ENCODE measurements around the gene OR5K3. TPM values are rescaled to one million over a fixed set of nuclear protein-coding genes. Genes with fewer than 3 reads are reported as not detected.
"Not testable (repeated sequence)": the region's sequence is repeated elsewhere in the genome, so short reads cannot be mapped to it uniquely, and the experiment has no call there.

OR5K3 gene
- total and polyA plus RNA-seq, 8 donors: not detected

- no peaks in the 10 kb centered on the region for H3K27me3 ChIP-seq
- WGBS, 5 donors: 55 to 81% (median 75%) methylated on average over 1 of the region's 1 CpG; no CpG with 5 or more reads in 2 of the 5 donors
- intact Hi-C loops (cut with DNase I; ENCODE audit: low total_unique reads): no loop called here
- H3K36me3 ChIP-seq: no peaks in the 10 kb centered on the region
- no peaks in the 10 kb centered on the region for H3K4me1 ChIP-seq
- H3K4me3 ChIP-seq: no peak overlapping the region
- DNase-seq: no peak
- no peaks in the 10 kb centered on the region for H3K9me3 ChIP-seq
- TF ChIP-seq POLR2AphosphoS5 (IDR thresholded peaks at IDR 0.05) (no peak), EP300 (IDR thresholded peaks at IDR 0.05) (no peak), POLR2A (IDR thresholded peaks at IDR 0.05) (no peak), CTCF (IDR thresholded peaks at IDR 0.05) (no peak)
- no peak overlapping the region for H3K27ac ChIP-seq
Measured at GRCh38 chr3:98372445-98372844, 18.0 kb upstream of the OR5K3 start.

GRCh38 chr3:98376631-98377030 is 13.8 kb upstream of the OR5K3 start:
- Histone ChIP-seq H3K27ac (no peak overlapping the region), H3K4me3 (no peak overlapping the region), H3K4me1 (no peaks in the 10 kb centered on the region), H3K36me3 (no peaks in the 10 kb centered on the region), H3K9me3 (no peaks in the 10 kb centered on the region), H3K27me3 (no peaks in the 10 kb centered on the region)
- WGBS, 5 donors: 29 to 75% (median 47%) methylated on average over 2 of the region's 2 CpGs
- no peak for TF ChIP-seq POLR2A (IDR thresholded peaks at IDR 0.05)
- TF ChIP-seq EP300 (IDR thresholded peaks at IDR 0.05): no peak
- DNase-seq: no peak
- intact Hi-C loops (cut with DNase I; ENCODE audit: low total_unique reads): no loop called here

- Histone ChIP-seq H3K27ac (no peak overlapping the region), H3K27me3 (peaks cover 0 to 3% (median 0%) of the 10 kb centered on the region in 3 donors), H3K4me3 (no peak overlapping the region), H3K4me1 (no peaks in the 10 kb centered on the region), H3K9me3 (no peaks in the 10 kb centered on the region), H3K36me3 (no peaks in the 10 kb centered on the region)
- TF ChIP-seq EP300 (IDR thresholded peaks at IDR 0.05): no peak
- no peak for TF ChIP-seq POLR2A (IDR thresholded peaks at IDR 0.05)
- no peak for TF ChIP-seq CTCF (IDR thresholded peaks at IDR 0.05)
- TF ChIP-seq POLR2AphosphoS5 (IDR thresholded peaks at IDR 0.05): no peak
- DNase-seq: no peak
- intact Hi-C loops (cut with DNase I; ENCODE audit: low total_unique reads): no loop called here
- WGBS, 5 donors: 73 to 88% (median 78%) methylated on average over 2 of the region's 2 CpGs
Measured at GRCh38 chr3:98388147-98388546, 2.3 kb upstream of the OR5K3 start.

GRCh38 chr3:98395101-98395500 is 4.6 kb downstream of the OR5K3 start:
- no peak for DNase-seq
- Histone ChIP-seq H3K27me3 (peaks cover 0 to 3% (median 0%) of the 10 kb centered on the region in 3 donors), H3K36me3 (no peaks in the 10 kb centered on the region), H3K27ac (no peak overlapping the region), H3K4me1 (no peaks in the 10 kb centered on the region), H3K4me3 (no peak overlapping the region), H3K9me3 (peaks cover 0 to 12% (median 4%) of the 10 kb centered on the region in 4 donors)
- intact Hi-C loops (cut with DNase I; ENCODE audit: low total_unique reads): no loop called here
- TF ChIP-seq EP300 (IDR thresholded peaks at IDR 0.05): no peak
- no peak for TF ChIP-seq POLR2A (IDR thresholded peaks at IDR 0.05)
- no peak for TF ChIP-seq CTCF (IDR thresholded peaks at IDR 0.05)
- no peak for TF ChIP-seq POLR2AphosphoS5 (IDR thresholded peaks at IDR 0.05)

- WGBS, 5 donors: 63 to 95% (median 91%) methylated on average over 1 to 4 of the region's 4 CpGs
- intact Hi-C loops (cut with DNase I; ENCODE audit: low total_unique reads): not testable (repeated sequence)
Measured at GRCh38 chr3:98396482-98396881, 6.0 kb downstream of the OR5K3 start.

More at GRCh38 chr3:98396482-98396881, 6.0 kb downstream of the OR5K3 start:
- not testable (repeated sequence) for DNase-seq, H3K27me3 ChIP-seq, H3K27ac ChIP-seq, H3K4me3 ChIP-seq, H3K36me3 ChIP-seq, H3K4me1 ChIP-seq
- peaks cover 0 to 13% (median 4%) of the 10 kb centered on the region in 4 donors for H3K9me3 ChIP-seq
